Measurements from ENCODE around the gene TBC1D9B.

TBC1D9B gene

DNA sequence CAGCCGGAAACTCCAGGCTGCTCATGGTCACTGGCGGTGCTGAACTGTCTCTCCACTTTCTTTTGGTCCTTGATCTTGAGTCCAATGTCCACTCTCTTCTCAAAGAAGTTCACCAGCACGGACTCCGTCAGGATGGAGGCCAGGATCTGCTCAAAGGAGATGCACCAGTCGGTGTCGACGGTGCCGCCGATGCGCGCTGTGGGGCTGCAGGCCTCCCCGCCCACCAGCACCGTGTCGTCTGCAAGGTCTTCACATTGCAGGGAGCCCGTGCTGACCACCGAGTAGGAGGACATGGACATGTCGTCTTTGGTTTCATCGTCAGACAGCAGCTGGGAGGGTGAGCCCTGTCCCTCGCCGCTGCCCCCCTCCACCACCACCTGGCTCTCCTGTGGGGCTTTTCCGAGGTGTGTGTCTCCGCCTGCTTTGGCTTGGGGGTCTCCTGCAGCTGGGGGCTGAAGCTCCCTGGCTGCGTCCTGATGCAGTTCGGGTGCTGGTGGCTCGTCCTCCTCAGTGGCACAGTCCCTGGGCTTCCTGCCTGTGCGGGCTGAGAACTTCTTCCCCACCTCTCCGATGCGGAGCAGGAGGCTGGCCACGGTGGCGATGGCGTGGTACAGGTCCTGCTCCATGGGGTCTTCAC, 44.1 kb downstream of the TBC1D9B start:
- TF ChIP-seq, protein P1, sequence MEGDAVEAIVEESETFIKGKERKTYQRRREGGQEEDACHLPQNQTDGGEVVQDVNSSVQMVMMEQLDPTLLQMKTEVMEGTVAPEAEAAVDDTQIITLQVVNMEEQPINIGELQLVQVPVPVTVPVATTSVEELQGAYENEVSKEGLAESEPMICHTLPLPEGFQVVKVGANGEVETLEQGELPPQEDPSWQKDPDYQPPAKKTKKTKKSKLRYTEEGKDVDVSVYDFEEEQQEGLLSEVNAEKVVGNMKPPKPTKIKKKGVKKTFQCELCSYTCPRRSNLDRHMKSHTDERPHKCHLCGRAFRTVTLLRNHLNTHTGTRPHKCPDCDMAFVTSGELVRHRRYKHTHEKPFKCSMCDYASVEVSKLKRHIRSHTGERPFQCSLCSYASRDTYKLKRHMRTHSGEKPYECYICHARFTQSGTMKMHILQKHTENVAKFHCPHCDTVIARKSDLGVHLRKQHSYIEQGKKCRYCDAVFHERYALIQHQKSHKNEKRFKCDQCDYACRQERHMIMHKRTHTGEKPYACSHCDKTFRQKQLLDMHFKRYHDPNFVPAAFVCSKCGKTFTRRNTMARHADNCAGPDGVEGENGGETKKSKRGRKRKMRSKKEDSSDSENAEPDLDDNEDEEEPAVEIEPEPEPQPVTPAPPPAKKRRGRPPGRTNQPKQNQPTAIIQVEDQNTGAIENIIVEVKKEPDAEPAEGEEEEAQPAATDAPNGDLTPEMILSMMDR (conservative IDR thresholded peaks at IDR 0.05) = no peak
- TF ChIP-seq ZFX (IDR thresholded peaks at IDR 0.05) = no peak
- no peak overlapping the region for H3K27ac ChIP-seq

DNA sequence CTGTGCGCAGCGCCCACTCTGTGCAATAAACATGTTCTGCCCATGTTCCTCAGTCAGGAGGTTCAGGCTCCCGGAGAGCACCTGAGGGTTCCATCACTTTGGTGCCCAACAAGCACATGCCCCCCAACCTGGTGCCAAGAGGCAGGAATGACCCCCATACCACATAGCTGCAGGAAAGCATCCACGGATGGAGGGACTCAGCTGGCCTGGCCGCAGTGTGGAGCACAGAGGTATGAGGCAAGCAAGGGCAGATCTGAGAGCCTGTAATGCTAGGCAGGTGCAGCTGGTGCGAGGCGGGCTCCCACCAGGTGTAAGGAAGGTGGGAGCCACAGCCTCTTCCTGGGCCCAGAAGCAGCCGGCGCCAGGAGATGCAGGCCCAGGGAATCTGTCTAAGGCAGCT, 44.8 kb downstream of the TBC1D9B start:
- no peak for TF ChIP-seq ZFX (IDR thresholded peaks at IDR 0.05)
- TF ChIP-seq, protein P1 (conservative IDR thresholded peaks at IDR 0.05) = no peak
- no peak overlapping the region for H3K27ac ChIP-seq

DNA sequence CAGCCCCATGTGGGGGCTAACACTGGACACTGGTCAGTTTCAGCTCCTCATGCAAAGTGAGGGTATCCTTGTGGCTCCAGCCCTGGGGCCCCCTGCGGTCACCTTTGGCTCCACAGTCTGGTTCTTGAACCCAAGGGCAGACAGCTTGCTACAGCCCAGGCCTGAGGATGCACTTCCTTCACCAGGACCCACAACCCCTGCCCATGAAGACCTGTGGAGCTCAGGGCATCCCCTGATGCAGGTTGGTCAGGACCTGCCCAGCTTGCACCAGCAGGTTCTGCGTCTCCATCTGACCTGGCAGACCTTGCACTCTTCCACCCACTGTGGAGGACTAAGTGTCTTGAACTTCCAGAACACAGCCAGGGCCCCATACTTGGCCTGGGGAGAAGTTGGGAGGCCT, 45.4 kb downstream of the TBC1D9B start:
- no peak overlapping the region for H3K27ac ChIP-seq
- TF ChIP-seq, protein P1 (conservative IDR thresholded peaks at IDR 0.05) = no peak
- TF ChIP-seq ZFX (IDR thresholded peaks at IDR 0.05) = no peak

DNA sequence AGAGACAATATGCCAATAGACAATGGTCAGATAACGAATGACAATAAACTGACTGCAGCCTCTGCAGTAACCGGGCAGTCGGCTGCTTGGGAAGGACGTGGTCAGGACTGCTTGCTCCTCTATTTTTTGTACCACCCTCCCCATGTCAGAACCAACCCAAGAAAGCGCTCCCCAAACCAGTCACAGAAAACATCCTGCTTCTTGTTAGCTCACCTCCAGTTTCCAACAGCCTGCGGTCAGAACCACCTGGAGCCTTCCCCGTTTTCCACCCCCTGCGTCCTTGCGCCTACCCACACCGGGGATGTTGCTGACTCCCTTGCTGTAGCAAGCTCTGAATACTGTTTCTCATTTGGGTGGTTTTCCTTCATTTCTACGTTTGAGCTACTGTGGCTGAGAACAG, 47.4 kb downstream of the TBC1D9B start:
- no peak for TF ChIP-seq ZFX (IDR thresholded peaks at IDR 0.05)
- TF ChIP-seq, protein P1 (conservative IDR thresholded peaks at IDR 0.05) = no peak
- no peak overlapping the region for H3K27ac ChIP-seq

DNA sequence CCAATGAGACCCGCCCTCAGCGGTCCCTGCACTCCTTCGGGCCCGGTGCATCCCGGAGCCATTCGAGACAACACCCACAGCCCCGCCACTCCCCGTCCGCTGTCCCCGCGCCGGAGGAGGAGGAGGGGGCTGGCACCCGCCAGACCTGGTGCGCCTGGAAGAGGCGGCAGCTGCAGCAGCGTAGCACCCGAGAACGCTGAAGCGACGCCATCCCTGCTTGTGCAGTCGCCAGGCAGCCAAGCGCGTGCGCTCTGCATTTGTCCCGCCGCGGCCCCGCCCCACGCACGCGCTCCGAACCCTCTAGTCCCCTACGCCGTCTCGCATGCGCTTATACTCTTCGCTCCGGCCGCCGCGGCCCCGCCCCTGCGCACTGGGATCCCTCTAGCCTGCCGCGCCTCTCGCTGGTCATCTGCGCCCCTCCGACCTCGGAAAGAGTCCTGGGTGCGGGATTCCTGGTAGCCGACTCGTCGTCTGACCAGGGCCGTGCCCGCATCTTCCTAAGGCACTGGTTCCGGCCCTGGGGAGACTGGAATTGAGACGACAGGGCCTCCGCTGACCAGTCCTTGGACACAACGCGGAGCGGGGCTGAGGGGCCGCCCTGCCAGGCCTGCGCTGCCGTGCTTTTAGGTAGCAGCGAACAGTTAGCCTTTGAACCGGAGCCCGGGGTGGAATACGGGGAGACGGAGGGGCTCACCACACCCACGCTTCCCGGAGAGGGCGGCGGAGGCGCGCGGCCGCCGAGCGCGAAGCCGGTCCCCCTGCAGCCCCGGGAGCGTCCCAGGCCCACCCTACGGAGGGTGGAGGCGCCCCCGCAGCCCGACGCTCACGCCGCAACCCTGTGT, 48.9 kb downstream of the TBC1D9B start, which contains the start of gene MRNIP:
Gene MRNIP (minus strand): TSS at position 232 of the 842 bp plus-strand sequence. CDS start 21 bp downstream, at position 211.
- H3K27ac ChIP-seq = peak within 1 kb of the TSS; percentile 76
- TF ChIP-seq, protein P1 (conservative IDR thresholded peaks at IDR 0.05) = no peak
- TF ChIP-seq ZFX (IDR thresholded peaks at IDR 0.05) = peak; percentile 78; the same call in 1 of the 2 replicates

DNA sequence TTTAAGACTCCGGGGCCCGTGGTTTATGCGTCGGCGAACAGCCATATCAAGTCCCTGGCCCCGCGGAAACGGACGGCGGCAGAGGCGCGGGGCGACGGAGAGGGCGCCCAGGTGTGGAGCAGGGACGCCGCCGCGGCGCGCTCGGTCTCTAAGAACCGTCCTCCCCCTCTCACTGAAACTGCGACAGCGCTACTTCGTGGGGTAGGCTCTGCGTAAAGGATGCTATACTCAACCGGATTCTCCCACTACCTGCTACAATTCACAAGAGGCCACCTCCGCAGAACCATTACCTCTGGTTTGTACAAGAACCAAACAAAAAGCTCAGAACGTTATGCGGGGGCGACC, 49.5 kb downstream of the TBC1D9B start:
- H3K27ac ChIP-seq = peak overlapping the region; percentile 76
- TF ChIP-seq, protein P1 (conservative IDR thresholded peaks at IDR 0.05) = no peak
- TF ChIP-seq ZFX (IDR thresholded peaks at IDR 0.05) = no peak

DNA sequence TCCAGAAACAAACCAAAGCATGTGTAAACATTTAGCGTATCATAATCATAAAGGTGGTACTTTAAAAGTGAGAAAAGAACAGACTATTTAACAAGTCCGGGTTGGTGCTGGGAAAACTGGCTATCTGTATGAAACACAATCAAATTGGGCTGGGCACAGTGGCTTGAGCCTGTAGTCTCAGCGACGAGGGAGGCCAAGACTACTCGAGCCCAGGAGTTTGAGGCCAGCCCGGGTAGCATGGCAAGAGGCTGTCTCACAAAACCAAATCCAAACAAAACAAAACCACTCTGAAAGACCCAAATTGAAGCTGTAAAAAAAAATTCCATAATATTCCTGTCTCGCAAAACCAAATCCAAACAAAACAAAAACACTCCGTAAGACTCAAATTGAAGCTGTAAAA, 53.3 kb downstream of the TBC1D9B start:
- TF ChIP-seq, protein P1 (conservative IDR thresholded peaks at IDR 0.05) = no peak
- TF ChIP-seq ZFX (IDR thresholded peaks at IDR 0.05) = no peak
- no peak overlapping the region for H3K27ac ChIP-seq

Measured in C4-2B (cell line).